IMR-90 (cell line): Measurements from ENCODE around the gene FARS2. TPM values are rescaled to one million over a fixed set of nuclear protein-coding genes. Genes with fewer than 3 reads are reported as not detected.

Experiments used
- ATAC-seq: fragments of 200-7000 bp; cut with Tn5 transposase; 2 replicates; pipeline ENCODE4 v1.9.1; 2020; ENCODE audit warnings: low read depth, mild to moderate bottlenecking, moderate library complexity
- BruUV-seq: library from RNA; stranded (reverse); fragments of 400-500 nt; replicated peaks from 2 replicates; lab custom pipeline; 2021; lab: Mats Ljungman, UMichigan
- CTCF ChIA-PET: fragments of 300-600 bp; formaldehyde crosslinking; extraction: SDS; loops from one replicate; lab custom pipeline; 2021; ENCODE audit warnings: antibody characterized with exemption; lab: Yijun Ruan, JAX
- POLR2A ChIA-PET: fragments of 300-600 bp; sonication (Branson Sonifier 250); formaldehyde crosslinking; loops from one replicate; lab custom pipeline; 2022; ENCODE audit warnings: antibody characterized with exemption; ENCODE audit not compliant: unreplicated experiment; lab: Charles Lee
- DNase-seq: peaks from one replicate; pipeline ENCODE4 v3.0.0; 2013
- H2AFZ ChIP-seq: replicated peaks from 2 replicates; pipeline ENCODE3; 2013; ENCODE audit warnings: low read length, mild to moderate bottlenecking; ENCODE audit not compliant: poor library complexity
- H2AK5ac ChIP-seq: 2 replicates; pipeline ENCODE4 v1.6.1; 2013; ENCODE audit warnings: low read depth, low read length, inconsistent platforms
- H2AK9ac ChIP-seq: replicated peaks from 2 replicates; pipeline ENCODE3; 2013; ENCODE audit warnings: mild to moderate bottlenecking, low read depth, low read length, moderate library complexity; ENCODE audit not compliant: poor library complexity
- H2BK120ac ChIP-seq: 2 replicates; pipeline ENCODE4 v1.6.1; 2013; ENCODE audit warnings: low read depth, low read length, inconsistent platforms
- H2BK15ac ChIP-seq: 3 replicates; pipeline ENCODE4 v1.6.1; 2013; ENCODE audit warnings: low read depth, low read length, inconsistent platforms
- H2BK20ac ChIP-seq: 2 replicates; pipeline ENCODE4 v1.6.1; 2013; ENCODE audit warnings: low read depth, mild to moderate bottlenecking, inconsistent platforms, low read length, moderate library complexity
- H2BK5ac ChIP-seq: 2 replicates; pipeline ENCODE4 v1.6.1; 2013; ENCODE audit warnings: mild to moderate bottlenecking, low read depth, low read length, inconsistent platforms; ENCODE audit not compliant: poor library complexity, severe bottlenecking
- H3K14ac ChIP-seq: replicated peaks from 2 replicates; pipeline ENCODE4 v1.6.1; 2013; ENCODE audit warnings: low read depth, low read length, inconsistent platforms
- H3K18ac ChIP-seq: 2 replicates; pipeline ENCODE4 v1.6.1; 2013; ENCODE audit warnings: low read depth, low read length, control low read depth
- H3K23ac ChIP-seq: 2 replicates; pipeline ENCODE4 v1.6.1; 2013; ENCODE audit warnings: low read depth, low read length, inconsistent platforms
- H3K27ac ChIP-seq: 2 replicates; pipeline ENCODE4 v1.5.1; 2013; ENCODE audit warnings: mild to moderate bottlenecking, control low read depth, low read length; ENCODE audit not compliant: insufficient read depth
- H3K27me3 ChIP-seq: 2 replicates; pipeline ENCODE4 v1.6.1; 2013; ENCODE audit warnings: low read length; ENCODE audit not compliant: control insufficient read depth, insufficient read depth
- H3K36me3 ChIP-seq: 2 replicates; pipeline ENCODE4 v1.6.1; 2013; ENCODE audit warnings: low read length, mixed read lengths; ENCODE audit not compliant: control insufficient read depth, insufficient read depth
- H3K4ac ChIP-seq: 2 replicates; pipeline ENCODE4 v1.6.1; 2013; ENCODE audit warnings: low read depth, low read length, inconsistent platforms
- H3K4me1 ChIP-seq: 2 replicates; pipeline ENCODE4 v1.6.1; 2013; ENCODE audit warnings: low read length, mixed read lengths; ENCODE audit not compliant: control insufficient read depth, insufficient read depth
- H3K4me2 ChIP-seq: 2 replicates; pipeline ENCODE4 v1.6.1; 2013; ENCODE audit warnings: low read depth, mild to moderate bottlenecking, control low read depth, low read length, moderate library complexity
- H3K4me3 ChIP-seq: 2 replicates; pipeline ENCODE4 v1.5.1; 2013; ENCODE audit warnings: low read depth, mild to moderate bottlenecking, control low read depth, low read length, moderate library complexity; ENCODE audit not compliant: insufficient read depth
- H3K56ac ChIP-seq: 2 replicates; pipeline ENCODE4 v1.6.1; 2013; ENCODE audit warnings: low read length, inconsistent platforms; ENCODE audit not compliant: insufficient read depth; ENCODE audit errors: extremely low read depth
- H3K79me1 ChIP-seq, 2 experiments: 2 replicates each; pipeline ENCODE4 v1.6.1; 2013; ENCODE audit warnings: low read length in 2 of 2, inconsistent platforms in 1 of 2, low read depth in 1 of 2
- H3K9ac ChIP-seq: 2 replicates; pipeline ENCODE4 v1.6.1; 2013; ENCODE audit warnings: low read depth, low read length, control low read depth
- H3K9me1 ChIP-seq: 2 replicates; pipeline ENCODE4 v1.6.1; 2013; ENCODE audit warnings: low read length, inconsistent platforms; ENCODE audit not compliant: insufficient read depth
- H3K9me3 ChIP-seq: 2 replicates; pipeline ENCODE4 v1.6.1; 2013; ENCODE audit warnings: low read length; ENCODE audit not compliant: control insufficient read depth, insufficient read depth
- H4K20me1 ChIP-seq: 2 replicates; pipeline ENCODE4 v1.6.1; 2013; ENCODE audit warnings: low read length, inconsistent platforms; ENCODE audit not compliant: insufficient read depth
- H4K5ac ChIP-seq: 2 replicates; pipeline ENCODE4 v1.6.1; 2013; ENCODE audit warnings: mild to moderate bottlenecking, low read depth, low read length, control low read depth
- H4K8ac ChIP-seq, 2 experiments: 2 replicates each; pipeline ENCODE4 v1.6.1; 2013; ENCODE audit warnings: low read depth in 2 of 2, low read length in 2 of 2, control low read depth in 1 of 2, inconsistent platforms in 1 of 2
- H4K91ac ChIP-seq: 2 replicates; pipeline ENCODE4 v1.6.1; 2013; ENCODE audit warnings: low read depth, low read length, inconsistent platforms; ENCODE audit not compliant: insufficient read depth
- FOS ChIP-seq: fragments of 150-350 bp; IDR thresholded peaks from 2 replicates; pipeline ENCODE4 v1.6.1; 2016; ENCODE audit warnings: low read depth, low read length
- MAFK ChIP-seq: IDR thresholded peaks from 2 replicates; pipeline ENCODE4 v1.6.1; 2012; ENCODE audit warnings: low read depth, low read length, improper control_type of control experiment
- MAZ ChIP-seq: IDR thresholded peaks from 2 replicates; pipeline ENCODE4 v1.6.1; 2012; ENCODE audit warnings: low read depth, mild to moderate bottlenecking, low read length, improper control_type of control experiment, moderate library complexity, borderline replicate concordance
- MXI1 ChIP-seq: IDR thresholded peaks from 2 replicates; pipeline ENCODE4 v1.6.1; 2012; ENCODE audit warnings: low read depth, mild to moderate bottlenecking, low read length, moderate library complexity, borderline replicate concordance
- NFE2L2 ChIP-seq: fragments of 150-350 bp; IDR thresholded peaks from 2 replicates; pipeline ENCODE4 v1.6.1; 2016; ENCODE audit warnings: low read depth, mild to moderate bottlenecking, low read length
- POLR2A ChIP-seq: IDR thresholded peaks from 2 replicates; pipeline ENCODE4 v1.6.1; 2012; ENCODE audit warnings: mild to moderate bottlenecking, low read depth, low read length
- RAD21 ChIP-seq: IDR thresholded peaks from 2 replicates; pipeline ENCODE4 v1.6.1; 2012; ENCODE audit warnings: low read length, improper control_type of control experiment
- RCOR1 ChIP-seq: IDR thresholded peaks from 2 replicates; pipeline ENCODE4 v1.6.1; 2012; ENCODE audit warnings: mild to moderate bottlenecking, low read length, improper control_type of control experiment; ENCODE audit not compliant: insufficient replicate concordance
- RFX5 ChIP-seq: IDR thresholded peaks from 2 replicates; pipeline ENCODE4 v1.8.0; 2012; ENCODE audit warnings: low read depth, mild to moderate bottlenecking, low read length, moderate library complexity
- SMC3 ChIP-seq: fragments of 150-350 bp; IDR thresholded peaks from 2 replicates; pipeline ENCODE4 v1.6.1; 2016; ENCODE audit warnings: low read depth, mild to moderate bottlenecking, antibody characterized with exemption, low read length, moderate library complexity
- WGBS, 2 experiments: methylation state at CpG; one replicate each; pipeline versions ENCODE4 v1.1.5 to v1.1.7; 2013; ENCODE audit warnings: missing lambda C conversion rate in 2 of 2; ENCODE audit not compliant: insufficient read length in 1 of 2; ENCODE audit errors: extremely low coverage in 2 of 2; 5-methylcytosine and 5-hydroxymethylcytosine counted together
- dilution Hi-C: fragments of 300-500 bp; cut with HindIII; formaldehyde crosslinking; loops from one replicate; pipeline ENCODE4 v1.14.3; 2018; ENCODE audit warnings: low sequenced_read_pairs; ENCODE audit not compliant: unreplicated experiment
- in situ Hi-C: fragments of 300-500 bp; cut with MboI; formaldehyde crosslinking; loops from 3 replicates; pipeline ENCODE4 v1.14.3; 2019; ENCODE audit warnings: low sequenced_read_pairs, inconsistent platforms, mixed read lengths
- intact Hi-C: fragments of 100-400 bp; cut with micrococcal nuclease; formaldehyde crosslinking; loops from 2 replicates; pipeline ENCODE4 v1.10.0; 2022
- polyA plus RNA-seq, 3 experiments: library from polyadenylated mRNA; depleted of rRNA; stranded (reverse); fragments of >200 nt; gene quantifications; 2 replicates each; pipeline ENCODE4 v1.2.3, GENCODE V29; 2012; ENCODE audit warnings: low replicate concordance in 1 of 3
- total RNA-seq: library from RNA; depleted of rRNA; stranded (reverse); fragments of >200 nt; gene quantifications from 2 replicates; pipeline ENCODE4 v1.2.3, GENCODE V29; 2012
- TF ChIP-seq, protein P1 (sequence below): conservative IDR thresholded peaks from 2 replicates; pipeline ENCODE4 v1.5.1; 2012; ENCODE audit warnings: mild to moderate bottlenecking, low read depth, low read length, improper control_type of control experiment
- TF ChIP-seq, protein P2 (sequence below): fragments of 150-350 bp; IDR thresholded peaks from 2 replicates; pipeline ENCODE4 v1.6.1; 2016; ENCODE audit warnings: low read depth, mild to moderate bottlenecking, low read length, moderate library complexity, borderline replicate concordance

The FARS2 gene
- total and polyA plus RNA-seq, 2 of the 4 experiments (the other 2 are of a cell fraction), result 12.1 to 28.9 TPM

DNA sequence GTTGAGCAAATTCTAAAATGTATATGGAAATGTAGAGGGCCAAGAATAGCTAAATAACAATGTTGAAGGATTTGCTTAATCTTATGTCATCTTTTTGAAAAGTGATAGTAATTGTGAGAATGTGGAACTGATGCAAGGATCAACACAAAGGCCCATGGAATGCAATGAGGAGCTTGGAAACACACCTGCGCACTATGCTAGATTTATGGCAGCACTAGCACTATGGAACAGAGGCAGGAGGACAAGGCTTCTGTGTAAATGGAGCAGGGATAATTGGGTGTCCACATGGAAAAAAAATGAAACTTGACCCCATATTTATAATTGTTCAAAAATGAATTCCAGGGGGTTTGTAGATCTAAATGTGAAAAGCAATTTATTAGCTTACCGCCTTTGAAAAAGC lies 298.3 kb downstream of the FARS2 start:
- in situ Hi-C loops, result no loop called here
- POLR2A ChIA-PET, result no interaction called here

More for the DNA sequence above, 298.3 kb downstream of the FARS2 start:
- Histone ChIP-seq H3K27ac (no peak overlapping the region), H3K56ac (no peak overlapping the region), H3K9me3 (no peaks in the 10 kb centered on the region), H2AK9ac (no peak overlapping the region), H3K9ac (no peak overlapping the region), H3K36me3 (no peaks in the 10 kb centered on the region), H2AFZ (no peak overlapping the region), H3K27me3 (no peaks in the 10 kb centered on the region), H3K4me1 (no peaks in the 10 kb centered on the region), H4K5ac (no peak overlapping the region), H4K20me1 (no peaks in the 10 kb centered on the region), H3K4ac (no peak overlapping the region), H3K14ac (no peak overlapping the region), H2BK20ac (no peak overlapping the region), H2BK120ac (no peak overlapping the region), H4K91ac (no peak overlapping the region), H3K18ac (no peak overlapping the region), H2BK5ac (no peak overlapping the region), H3K9me1 (no peaks in the 10 kb centered on the region), H3K23ac (no peak overlapping the region), H3K4me3 (no peak overlapping the region), H4K8ac (no peak overlapping the region), H3K79me1 (no peaks in the 10 kb centered on the region), H3K4me2 (no peak overlapping the region), H2BK15ac (no peak overlapping the region), H2AK5ac (no peak overlapping the region)
- dilution Hi-C loops, result no loop called here
- CTCF ChIA-PET, result no interaction called here
- no peak for DNase-seq
- no CpG with 5 or more reads among the region's 2 CpGs for WGBS, 2 experiments
- intact Hi-C loops, result no loop called here
- TF ChIP-seq MAZ (no peak), RAD21 (no peak), POLR2A (no peak), MAFK (no peak), RCOR1 (no peak), MXI1 (no peak), FOS (no peak), NFE2L2 (no peak), RFX5 (no peak), SMC3 (no peak)
- TF ChIP-seq, protein P1, sequence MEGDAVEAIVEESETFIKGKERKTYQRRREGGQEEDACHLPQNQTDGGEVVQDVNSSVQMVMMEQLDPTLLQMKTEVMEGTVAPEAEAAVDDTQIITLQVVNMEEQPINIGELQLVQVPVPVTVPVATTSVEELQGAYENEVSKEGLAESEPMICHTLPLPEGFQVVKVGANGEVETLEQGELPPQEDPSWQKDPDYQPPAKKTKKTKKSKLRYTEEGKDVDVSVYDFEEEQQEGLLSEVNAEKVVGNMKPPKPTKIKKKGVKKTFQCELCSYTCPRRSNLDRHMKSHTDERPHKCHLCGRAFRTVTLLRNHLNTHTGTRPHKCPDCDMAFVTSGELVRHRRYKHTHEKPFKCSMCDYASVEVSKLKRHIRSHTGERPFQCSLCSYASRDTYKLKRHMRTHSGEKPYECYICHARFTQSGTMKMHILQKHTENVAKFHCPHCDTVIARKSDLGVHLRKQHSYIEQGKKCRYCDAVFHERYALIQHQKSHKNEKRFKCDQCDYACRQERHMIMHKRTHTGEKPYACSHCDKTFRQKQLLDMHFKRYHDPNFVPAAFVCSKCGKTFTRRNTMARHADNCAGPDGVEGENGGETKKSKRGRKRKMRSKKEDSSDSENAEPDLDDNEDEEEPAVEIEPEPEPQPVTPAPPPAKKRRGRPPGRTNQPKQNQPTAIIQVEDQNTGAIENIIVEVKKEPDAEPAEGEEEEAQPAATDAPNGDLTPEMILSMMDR, result no peak
- TF ChIP-seq, protein P2, sequence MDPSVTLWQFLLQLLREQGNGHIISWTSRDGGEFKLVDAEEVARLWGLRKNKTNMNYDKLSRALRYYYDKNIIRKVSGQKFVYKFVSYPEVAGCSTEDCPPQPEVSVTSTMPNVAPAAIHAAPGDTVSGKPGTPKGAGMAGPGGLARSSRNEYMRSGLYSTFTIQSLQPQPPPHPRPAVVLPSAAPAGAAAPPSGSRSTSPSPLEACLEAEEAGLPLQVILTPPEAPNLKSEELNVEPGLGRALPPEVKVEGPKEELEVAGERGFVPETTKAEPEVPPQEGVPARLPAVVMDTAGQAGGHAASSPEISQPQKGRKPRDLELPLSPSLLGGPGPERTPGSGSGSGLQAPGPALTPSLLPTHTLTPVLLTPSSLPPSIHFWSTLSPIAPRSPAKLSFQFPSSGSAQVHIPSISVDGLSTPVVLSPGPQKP, result no peak
- no TSS peak for BruUV-seq
- ATAC-seq, result no peak
